PC-9 (cell line): ENCODE results near the gene ADAMTS19.

Source experiments
- EZH2 ChIP-seq: fragments of 200-600 bp; sonication (generic); IDR thresholded peaks from 2 replicates; pipeline ENCODE4 v1.8.0; 2017; ENCODE audit warnings: antibody characterized with exemption, low read depth
- TF ChIP-seq, protein P1 (sequence below): fragments of 200-600 bp; sonication (generic); conservative IDR thresholded peaks from 2 replicates; pipeline ENCODE4 v1.6.1; 2017; ENCODE audit warnings: mixed run types, antibody characterized with exemption, mild to moderate bottlenecking, moderate library complexity

DNA sequence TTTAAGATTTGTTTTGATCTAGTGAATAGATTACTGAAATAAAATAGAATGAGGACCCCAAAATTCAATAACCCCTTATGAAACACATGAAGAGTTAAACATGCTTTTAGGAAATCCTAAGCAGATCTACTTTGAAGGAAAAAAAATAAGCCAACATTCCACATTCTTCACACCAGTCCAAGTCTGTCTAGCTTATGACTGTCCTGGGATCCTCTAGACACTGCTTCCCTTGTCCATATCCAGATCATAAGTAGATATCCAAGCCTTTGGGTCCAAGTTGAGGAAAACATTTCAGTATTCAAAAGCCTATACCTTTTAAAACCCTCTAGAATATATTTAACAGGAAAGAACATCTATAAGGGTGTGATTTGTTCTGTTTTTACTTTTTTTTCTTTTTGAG is 228.9 kb downstream of the ADAMTS19 start:
- TF ChIP-seq, protein P1, sequence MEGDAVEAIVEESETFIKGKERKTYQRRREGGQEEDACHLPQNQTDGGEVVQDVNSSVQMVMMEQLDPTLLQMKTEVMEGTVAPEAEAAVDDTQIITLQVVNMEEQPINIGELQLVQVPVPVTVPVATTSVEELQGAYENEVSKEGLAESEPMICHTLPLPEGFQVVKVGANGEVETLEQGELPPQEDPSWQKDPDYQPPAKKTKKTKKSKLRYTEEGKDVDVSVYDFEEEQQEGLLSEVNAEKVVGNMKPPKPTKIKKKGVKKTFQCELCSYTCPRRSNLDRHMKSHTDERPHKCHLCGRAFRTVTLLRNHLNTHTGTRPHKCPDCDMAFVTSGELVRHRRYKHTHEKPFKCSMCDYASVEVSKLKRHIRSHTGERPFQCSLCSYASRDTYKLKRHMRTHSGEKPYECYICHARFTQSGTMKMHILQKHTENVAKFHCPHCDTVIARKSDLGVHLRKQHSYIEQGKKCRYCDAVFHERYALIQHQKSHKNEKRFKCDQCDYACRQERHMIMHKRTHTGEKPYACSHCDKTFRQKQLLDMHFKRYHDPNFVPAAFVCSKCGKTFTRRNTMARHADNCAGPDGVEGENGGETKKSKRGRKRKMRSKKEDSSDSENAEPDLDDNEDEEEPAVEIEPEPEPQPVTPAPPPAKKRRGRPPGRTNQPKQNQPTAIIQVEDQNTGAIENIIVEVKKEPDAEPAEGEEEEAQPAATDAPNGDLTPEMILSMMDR, result no peak
- no peak for TF ChIP-seq EZH2
